ENCODE data around the gene DCST1. TPM values are rescaled to one million over a fixed set of nuclear protein-coding genes. Genes with fewer than 3 reads are reported as not detected.

Gene DCST1
- total and polyA plus RNA-seq, 2 of the 13 experiments (the other 11 are each of a cell fraction or from before 2014, with no cell fraction given): 0.04 TPM; not detected in 1

DNA sequence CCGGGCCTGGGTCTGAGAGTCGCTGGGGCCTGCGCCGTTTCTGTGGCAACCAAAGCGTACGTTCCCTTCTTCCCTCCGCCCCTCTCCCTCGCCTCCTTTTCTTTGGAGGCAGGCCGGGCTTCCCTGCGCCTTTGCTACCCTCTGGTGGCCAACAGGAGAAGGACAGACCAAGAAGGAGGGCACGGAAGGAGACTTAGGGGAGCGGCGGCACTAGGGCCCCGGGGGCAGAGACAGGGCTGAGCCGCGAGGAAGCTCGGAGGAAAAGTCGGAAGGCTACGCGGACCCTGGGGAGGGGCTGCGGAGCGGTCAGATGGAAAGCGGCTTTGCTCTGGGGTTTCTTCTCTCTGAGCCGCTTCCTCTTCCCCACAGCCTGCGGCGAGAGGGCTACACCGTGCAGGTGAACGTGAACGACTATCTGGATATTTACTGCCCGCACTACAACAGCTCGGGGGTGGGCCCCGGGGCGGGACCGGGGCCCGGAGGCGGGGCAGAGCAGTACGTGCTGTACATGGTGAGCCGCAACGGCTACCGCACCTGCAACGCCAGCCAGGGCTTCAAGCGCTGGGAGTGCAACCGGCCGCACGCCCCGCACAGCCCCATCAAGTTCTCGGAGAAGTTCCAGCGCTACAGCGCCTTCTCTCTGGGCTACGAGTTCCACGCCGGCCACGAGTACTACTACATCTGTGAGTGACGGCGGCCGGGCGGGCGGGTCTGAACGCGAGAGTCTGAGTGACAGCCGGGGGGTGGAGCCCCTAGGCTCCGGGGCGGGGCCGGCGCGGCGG lies 51.3 kb downstream of the DCST1 start (continued):
- TF ChIP-seq, protein P1, sequence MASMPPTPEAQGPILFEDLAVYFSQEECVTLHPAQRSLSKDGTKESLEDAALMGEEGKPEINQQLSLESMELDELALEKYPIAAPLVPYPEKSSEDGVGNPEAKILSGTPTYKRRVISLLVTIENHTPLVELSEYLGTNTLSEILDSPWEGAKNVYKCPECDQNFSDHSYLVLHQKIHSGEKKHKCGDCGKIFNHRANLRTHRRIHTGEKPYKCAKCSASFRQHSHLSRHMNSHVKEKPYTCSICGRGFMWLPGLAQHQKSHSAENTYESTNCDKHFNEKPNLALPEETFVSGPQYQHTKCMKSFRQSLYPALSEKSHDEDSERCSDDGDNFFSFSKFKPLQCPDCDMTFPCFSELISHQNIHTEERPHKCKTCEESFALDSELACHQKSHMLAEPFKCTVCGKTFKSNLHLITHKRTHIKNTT (CRISPR knock-in tag; IDR thresholded peaks at IDR 0.05): no peak
- peak; percentile 42; the same call in 1 of the 2 replicates for TF ChIP-seq ARNT2 (CRISPR knock-in tag; IDR thresholded peaks at IDR 0.05; ENCODE audit: low read depth)
- peak; percentile 87; the same call in 1 of the 2 replicates for TF ChIP-seq ZNF276 (CRISPR knock-in tag; IDR thresholded peaks at IDR 0.05; ENCODE audit: low read depth)
- no peak for TF ChIP-seq ZNF792 (CRISPR knock-in tag; IDR thresholded peaks at IDR 0.05)
- no peak for TF ChIP-seq FOXP1 (IDR thresholded peaks at IDR 0.05)
- TF ChIP-seq FOXP1 (CRISPR knock-in tag; IDR thresholded peaks at IDR 0.05): no peak
- TF ChIP-seq ZNF205 (CRISPR knock-in tag; IDR thresholded peaks at IDR 0.05): peak; percentile 91
- peak; percentile 78; the same call in 1 of the 2 replicates for TF ChIP-seq HNRNPL (IDR thresholded peaks at IDR 0.05; ENCODE audit: low read depth, low read length)
- no peak for TF ChIP-seq ZNF24 (IDR thresholded peaks at IDR 0.05)
- TF ChIP-seq EEA1 (CRISPR knock-in tag; IDR thresholded peaks at IDR 0.05; ENCODE audit: borderline replicate concordance): no peak
- TF ChIP-seq SOX5 (CRISPR knock-in tag; IDR thresholded peaks at IDR 0.05; ENCODE audit: borderline replicate concordance): peak; percentile 55
- no peak for TF ChIP-seq ZNF30 (CRISPR knock-in tag; IDR thresholded peaks at IDR 0.05)
- TF ChIP-seq PAXIP1 (CRISPR knock-in tag; conservative IDR thresholded peaks at IDR 0.05): peak; percentile 44
- TF ChIP-seq, protein P2, sequence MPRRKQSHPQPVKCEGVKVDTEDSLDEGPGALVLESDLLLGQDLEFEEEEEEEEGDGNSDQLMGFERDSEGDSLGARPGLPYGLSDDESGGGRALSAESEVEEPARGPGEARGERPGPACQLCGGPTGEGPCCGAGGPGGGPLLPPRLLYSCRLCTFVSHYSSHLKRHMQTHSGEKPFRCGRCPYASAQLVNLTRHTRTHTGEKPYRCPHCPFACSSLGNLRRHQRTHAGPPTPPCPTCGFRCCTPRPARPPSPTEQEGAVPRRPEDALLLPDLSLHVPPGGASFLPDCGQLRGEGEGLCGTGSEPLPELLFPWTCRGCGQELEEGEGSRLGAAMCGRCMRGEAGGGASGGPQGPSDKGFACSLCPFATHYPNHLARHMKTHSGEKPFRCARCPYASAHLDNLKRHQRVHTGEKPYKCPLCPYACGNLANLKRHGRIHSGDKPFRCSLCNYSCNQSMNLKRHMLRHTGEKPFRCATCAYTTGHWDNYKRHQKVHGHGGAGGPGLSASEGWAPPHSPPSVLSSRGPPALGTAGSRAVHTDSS (CRISPR knock-in tag; conservative IDR thresholded peaks at IDR 0.05): no peak
- no peak for TF ChIP-seq ZNF383 (CRISPR knock-in tag; IDR thresholded peaks at IDR 0.05; ENCODE audit: borderline replicate concordance)
- no peak for TF ChIP-seq ZMAT5 (CRISPR knock-in tag; IDR thresholded peaks at IDR 0.05; ENCODE audit: borderline replicate concordance, low read depth)
- TF ChIP-seq PCBP1 (IDR thresholded peaks at IDR 0.05; ENCODE audit: borderline replicate concordance, low read depth, low read length): peak; percentile 89
- no peak for TF ChIP-seq EZH2 (conservative IDR thresholded peaks at IDR 0.05; ENCODE audit: low read depth, low read length)
- TF ChIP-seq, protein P3, sequence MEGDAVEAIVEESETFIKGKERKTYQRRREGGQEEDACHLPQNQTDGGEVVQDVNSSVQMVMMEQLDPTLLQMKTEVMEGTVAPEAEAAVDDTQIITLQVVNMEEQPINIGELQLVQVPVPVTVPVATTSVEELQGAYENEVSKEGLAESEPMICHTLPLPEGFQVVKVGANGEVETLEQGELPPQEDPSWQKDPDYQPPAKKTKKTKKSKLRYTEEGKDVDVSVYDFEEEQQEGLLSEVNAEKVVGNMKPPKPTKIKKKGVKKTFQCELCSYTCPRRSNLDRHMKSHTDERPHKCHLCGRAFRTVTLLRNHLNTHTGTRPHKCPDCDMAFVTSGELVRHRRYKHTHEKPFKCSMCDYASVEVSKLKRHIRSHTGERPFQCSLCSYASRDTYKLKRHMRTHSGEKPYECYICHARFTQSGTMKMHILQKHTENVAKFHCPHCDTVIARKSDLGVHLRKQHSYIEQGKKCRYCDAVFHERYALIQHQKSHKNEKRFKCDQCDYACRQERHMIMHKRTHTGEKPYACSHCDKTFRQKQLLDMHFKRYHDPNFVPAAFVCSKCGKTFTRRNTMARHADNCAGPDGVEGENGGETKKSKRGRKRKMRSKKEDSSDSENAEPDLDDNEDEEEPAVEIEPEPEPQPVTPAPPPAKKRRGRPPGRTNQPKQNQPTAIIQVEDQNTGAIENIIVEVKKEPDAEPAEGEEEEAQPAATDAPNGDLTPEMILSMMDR (CRISPR knock-in tag; IDR thresholded peaks at IDR 0.05): peak; percentile 99
- TF ChIP-seq ZNF296 (CRISPR knock-in tag; conservative IDR thresholded peaks at IDR 0.05): no peak
